Measurements from ENCODE around the gene CDCP1.

DNA sequence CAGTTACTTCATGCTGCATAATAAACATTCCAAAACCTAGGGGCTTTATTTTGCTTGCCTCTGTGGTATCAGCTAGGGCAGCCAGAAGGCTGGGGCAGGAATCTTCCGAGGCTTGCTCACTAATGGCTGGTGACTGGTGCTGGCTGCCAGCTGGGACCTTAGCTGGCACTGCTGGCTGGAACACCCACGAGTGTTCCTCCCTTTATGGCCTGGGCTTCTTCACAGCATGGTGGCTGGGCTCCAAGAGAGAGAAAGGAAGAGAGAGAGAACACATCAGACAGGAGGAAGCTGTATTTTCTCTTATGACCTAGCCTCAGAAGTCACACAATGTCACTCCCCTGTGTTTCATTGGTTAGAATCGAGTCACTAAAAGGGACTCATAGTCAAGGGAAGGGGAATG is 23.9 kb upstream of the CDCP1 start:
- TF ChIP-seq, protein P1, sequence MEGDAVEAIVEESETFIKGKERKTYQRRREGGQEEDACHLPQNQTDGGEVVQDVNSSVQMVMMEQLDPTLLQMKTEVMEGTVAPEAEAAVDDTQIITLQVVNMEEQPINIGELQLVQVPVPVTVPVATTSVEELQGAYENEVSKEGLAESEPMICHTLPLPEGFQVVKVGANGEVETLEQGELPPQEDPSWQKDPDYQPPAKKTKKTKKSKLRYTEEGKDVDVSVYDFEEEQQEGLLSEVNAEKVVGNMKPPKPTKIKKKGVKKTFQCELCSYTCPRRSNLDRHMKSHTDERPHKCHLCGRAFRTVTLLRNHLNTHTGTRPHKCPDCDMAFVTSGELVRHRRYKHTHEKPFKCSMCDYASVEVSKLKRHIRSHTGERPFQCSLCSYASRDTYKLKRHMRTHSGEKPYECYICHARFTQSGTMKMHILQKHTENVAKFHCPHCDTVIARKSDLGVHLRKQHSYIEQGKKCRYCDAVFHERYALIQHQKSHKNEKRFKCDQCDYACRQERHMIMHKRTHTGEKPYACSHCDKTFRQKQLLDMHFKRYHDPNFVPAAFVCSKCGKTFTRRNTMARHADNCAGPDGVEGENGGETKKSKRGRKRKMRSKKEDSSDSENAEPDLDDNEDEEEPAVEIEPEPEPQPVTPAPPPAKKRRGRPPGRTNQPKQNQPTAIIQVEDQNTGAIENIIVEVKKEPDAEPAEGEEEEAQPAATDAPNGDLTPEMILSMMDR (conservative IDR thresholded peaks at IDR 0.05) = no peak
- TF ChIP-seq EZH2 (IDR thresholded peaks at IDR 0.05; ENCODE audit: low read depth) = no peak

All from PC-9 (cell line).